WTC11 (cell line): ENCODE data around the gene PTPRN2. TPM values are rescaled to one million over a fixed set of nuclear protein-coding genes. Genes with fewer than 3 reads are reported as not detected.

Experiments
- ATAC-seq: fragments of 200-7000 bp; cut with Tn5 transposase; 2 replicates; pipeline ENCODE4 v1.10.0; 2021; ENCODE audit warnings: mild to moderate bottlenecking, moderate library complexity
- CTCF ChIA-PET: fragments of 300-600 bp; sonication (Branson Sonifier 250); formaldehyde crosslinking; loops from one replicate; lab custom pipeline; 2021; ENCODE audit warnings: antibody characterized with exemption; lab: Charles Lee
- POLR2A ChIA-PET: fragments of 350-600 bp; sonication (Branson Sonifier 250); formaldehyde crosslinking; loops from one replicate; lab custom pipeline; 2021; ENCODE audit warnings: antibody characterized with exemption; lab: Charles Lee
- DNase-seq: peaks from one replicate; pipeline ENCODE4 v3.0.0; 2021; ENCODE audit warnings: low spot score
- H3K27ac Mint-ChIP-seq: 2 replicates; pipeline ENCODE4 v1.8.0; 2021; ENCODE audit warnings: mixed read lengths
- H3K27me3 Mint-ChIP-seq: 2 replicates; pipeline ENCODE4 v1.8.0; 2021; ENCODE audit warnings: low read depth, mild to moderate bottlenecking, moderate library complexity, mixed read lengths
- H3K36me3 Mint-ChIP-seq: 2 replicates; pipeline ENCODE4 v1.8.0; 2021; ENCODE audit warnings: mixed read lengths
- H3K4me1 Mint-ChIP-seq: 2 replicates; pipeline ENCODE4 v1.8.0; 2022; ENCODE audit warnings: mixed read lengths
- H3K4me3 Mint-ChIP-seq: 2 replicates; pipeline ENCODE4 v1.8.0; 2021; ENCODE audit warnings: mild to moderate bottlenecking, moderate library complexity, mixed read lengths
- H3K9me3 Mint-ChIP-seq: 2 replicates; pipeline ENCODE4 v1.8.0; 2021; ENCODE audit warnings: mixed read lengths
- ATF2 ChIP-seq: sonication (generic); formaldehyde crosslinking; IDR thresholded peaks from 2 replicates; pipeline ENCODE4 v1.8.1; 2022; ENCODE audit warnings: low read depth, missing genetic modification reagents, borderline replicate concordance
- CTCF ChIP-seq: fragments of 200-600 bp; IDR thresholded peaks from 2 replicates; pipeline ENCODE4 v1.8.0; 2022; ENCODE audit warnings: antibody characterized with exemption
- ELF4 ChIP-seq: sonication (generic); formaldehyde crosslinking; IDR thresholded peaks from 2 replicates; pipeline ENCODE4 v1.8.1; 2022; ENCODE audit warnings: low read depth, mild to moderate bottlenecking, moderate library complexity, missing genetic modification reagents
- FOXJ3 ChIP-seq: sonication (generic); formaldehyde crosslinking; IDR thresholded peaks from 2 replicates; pipeline ENCODE4 v1.9.0; 2021; ENCODE audit warnings: missing genetic modification reagents, mild to moderate bottlenecking, borderline replicate concordance
- GRHL2 ChIP-seq: fragments of 250-450 bp; sonication (Bioruptor Pico); IDR thresholded peaks from 2 replicates; pipeline ENCODE4 v1.8.0; 2022; ENCODE audit warnings: mild to moderate bottlenecking, moderate library complexity; ENCODE audit not compliant: insufficient replicate concordance, severe bottlenecking
- IRF1 ChIP-seq: sonication (generic); formaldehyde crosslinking; IDR thresholded peaks from 2 replicates; pipeline ENCODE4 v1.8.0; 2023; ENCODE audit warnings: missing genetic modification reagents
- JAZF1 ChIP-seq: fragments of 250-450 bp; sonication (Bioruptor Pico); IDR thresholded peaks from 2 replicates; pipeline ENCODE4 v1.9.0; 2021; ENCODE audit warnings: moderate library complexity, mild to moderate bottlenecking, inconsistent platforms
- MYBL2 ChIP-seq: sonication (generic); formaldehyde crosslinking; IDR thresholded peaks from 2 replicates; pipeline ENCODE4 v1.8.1; 2023; ENCODE audit warnings: mild to moderate bottlenecking, moderate library complexity, missing genetic modification reagents
- RELA ChIP-seq: sonication (generic); formaldehyde crosslinking; IDR thresholded peaks from 2 replicates; pipeline ENCODE4 v1.8.1; 2022; ENCODE audit warnings: missing genetic modification reagents, mild to moderate bottlenecking, borderline replicate concordance
- SOX15 ChIP-seq: fragments of 250-450 bp; sonication (Bioruptor Pico); IDR thresholded peaks from 2 replicates; pipeline ENCODE4 v1.9.0; 2021; ENCODE audit warnings: mild to moderate bottlenecking
- STAT6 ChIP-seq: sonication (generic); formaldehyde crosslinking; conservative IDR thresholded peaks from 2 replicates; pipeline ENCODE4 v1.8.1; 2023; ENCODE audit warnings: mild to moderate bottlenecking, low read depth, missing genetic modification reagents, moderate library complexity
- TCF7 ChIP-seq: sonication (generic); formaldehyde crosslinking; IDR thresholded peaks from 2 replicates; pipeline ENCODE4 v1.8.0; 2022; ENCODE audit warnings: mild to moderate bottlenecking, low read depth, missing genetic modification reagents, moderate library complexity
- TEAD4 ChIP-seq: sonication (generic); formaldehyde crosslinking; IDR thresholded peaks from 2 replicates; pipeline ENCODE4 v1.8.0; 2022; ENCODE audit warnings: mild to moderate bottlenecking, missing genetic modification reagents
- TP53 ChIP-seq: sonication (generic); formaldehyde crosslinking; IDR thresholded peaks from 2 replicates; pipeline ENCODE4 v1.8.1; 2023; ENCODE audit warnings: mild to moderate bottlenecking, missing genetic modification reagents
- USF1 ChIP-seq: sonication (generic); formaldehyde crosslinking; IDR thresholded peaks from 2 replicates; pipeline ENCODE4 v1.8.0; 2022; ENCODE audit warnings: mild to moderate bottlenecking, missing genetic modification reagents
- ZMAT4 ChIP-seq: fragments of 250-450 bp; sonication (Bioruptor Pico); IDR thresholded peaks from 2 replicates; pipeline ENCODE4 v1.9.0; 2021; ENCODE audit warnings: mild to moderate bottlenecking
- ZNF121 ChIP-seq: sonication (generic); formaldehyde crosslinking; IDR thresholded peaks from 2 replicates; pipeline ENCODE4 v1.8.0; 2023; ENCODE audit warnings: missing genetic modification reagents
- ZNF423 ChIP-seq: fragments of 250-450 bp; sonication (Bioruptor Pico); IDR thresholded peaks from 2 replicates; pipeline ENCODE4 v2.1.2; 2022; ENCODE audit warnings: mild to moderate bottlenecking, moderate library complexity
- ZNF425 ChIP-seq: fragments of 250-450 bp; sonication (Bioruptor Pico); conservative IDR thresholded peaks from 2 replicates; pipeline ENCODE4 v1.9.0; 2021; ENCODE audit warnings: mild to moderate bottlenecking
- total RNA-seq: library from RNA; stranded (reverse); gene quantifications from 3 replicates; pipeline ENCODE4 v1.2.3, GENCODE V29; 2021

PTPRN2 gene
- total RNA-seq, 1 experiment from 2014 or later = 4.7 TPM

- no peak for TF ChIP-seq USF1
- no peak for TF ChIP-seq MYBL2 (CRISPR knock-in tag)
- TF ChIP-seq ELF4 (CRISPR knock-in tag) = no peak
- TF ChIP-seq, all 79 proteins: peak for 0
Measured at GRCh38 chr7:158460665-158461064, 127.0 kb downstream of the PTPRN2 start (continued).

GRCh38 chr7:158458716-158459282 lies 128.8 kb downstream of the PTPRN2 start:
- CTCF ChIA-PET = no interaction called here
- POLR2A ChIA-PET = interaction anchor here (1.2 kb wide), 1 partner anchor 21 kb away, joined by 3 read pairs; no protein-coding TSS in a partner anchor
- Mint-ChIP-seq H3K4me1 (no peaks in the 10 kb centered on the region), H3K4me3 (no peak overlapping the region), H3K27me3 (peaks cover 6% of the 10 kb centered on the region; the same call in 1 of the 2 replicates), H3K27ac (no peak overlapping the region), H3K9me3 (peaks cover 28% of the 10 kb centered on the region), H3K36me3 (peaks cover 5% of the 10 kb centered on the region; the same call in 1 of the 2 replicates)
- TF ChIP-seq TEAD4 (CRISPR knock-in tag) (no peak), STAT6 (CRISPR knock-in tag) (no peak), TCF7 (CRISPR knock-in tag) (no peak), ZNF425 (CRISPR knock-in tag) (no peak), TP53 (CRISPR knock-in tag) (no peak), ZMAT4 (CRISPR knock-in tag) (no peak), SOX15 (CRISPR knock-in tag) (no peak), IRF1 (CRISPR knock-in tag) (no peak), GRHL2 (CRISPR knock-in tag) (no peak), CTCF (no peak), ATF2 (no peak), FOXJ3 (CRISPR knock-in tag) (no peak), RELA (no peak), ZNF423 (no peak), JAZF1 (no peak), ZNF121 (CRISPR knock-in tag) (no peak)
- DNase-seq (no peak), ATAC-seq (no peak)
